Activated effector memory CD4-positive, alpha-beta T cell treated with Interleukin-2 at 50 U/mL for 16 hours (primary cell): ENCODE measurements around the gene NLGN1.
"Not testable (repeated sequence)": the region's sequence is repeated elsewhere in the genome, so short reads cannot be mapped to it uniquely, and the experiment has no call there.

Experiments
- DNase-seq: peaks from one replicate; pipeline ENCODE4 v3.0.0-alpha.2; 2020

The NLGN1 gene

GRCh38 chr3:173583496-173583895 is 186.0 kb downstream of the NLGN1 start:
- DNase-seq = no peak

- no peak for DNase-seq
Observed at GRCh38 chr3:173584093-173584837, 186.7 kb downstream of the NLGN1 start.

DNA sequence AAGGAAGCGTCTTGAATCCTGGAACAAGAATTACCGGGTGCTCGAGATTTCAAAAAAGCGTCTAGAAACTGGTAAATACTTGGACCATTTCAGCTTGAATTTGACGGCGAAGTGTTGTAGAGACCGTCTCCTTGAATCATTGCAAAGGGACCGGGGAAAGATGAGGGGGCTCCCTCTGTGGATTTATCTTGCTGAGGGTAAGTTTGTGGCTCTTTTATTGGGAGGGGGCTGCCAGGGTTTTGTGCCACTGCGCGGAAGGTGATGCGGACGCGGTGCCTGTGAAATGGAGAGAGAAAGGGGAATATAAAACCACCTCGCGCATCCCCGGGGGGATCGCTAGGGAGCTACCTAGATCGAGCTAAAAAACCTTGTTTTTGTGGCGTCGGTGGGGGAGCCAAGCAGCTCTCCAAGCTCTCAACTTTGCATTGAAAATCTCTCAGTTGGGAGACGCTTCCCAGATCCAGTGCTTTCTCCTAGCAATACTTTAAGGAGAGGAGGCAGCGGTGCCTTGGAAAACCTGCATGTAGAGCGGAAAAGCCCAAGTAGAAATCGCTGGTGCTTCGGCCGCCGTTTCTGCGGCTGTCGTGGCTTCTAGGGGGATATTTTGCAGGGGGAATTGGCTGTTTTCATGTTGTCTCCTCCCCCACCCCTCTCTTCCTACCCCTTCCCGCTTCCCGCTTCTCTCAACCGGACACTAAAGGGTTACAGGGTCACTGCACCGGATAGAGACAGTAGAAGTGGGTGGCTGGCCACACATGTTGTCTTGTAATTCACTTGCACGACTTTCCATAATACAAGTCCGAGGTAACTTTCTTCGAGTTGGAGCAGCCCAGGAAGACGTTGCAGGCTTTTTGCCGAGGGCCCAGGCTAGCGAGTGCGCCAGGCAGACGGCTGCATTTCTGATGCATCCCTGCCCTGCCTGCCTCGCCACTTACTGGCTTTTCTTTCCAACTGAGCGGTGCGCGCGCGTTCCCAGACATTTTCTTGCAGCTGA is 187.6 kb downstream of the NLGN1 start:
- no peak for DNase-seq

GRCh38 chr3:173586166-173586565 is 188.6 kb downstream of the NLGN1 start:
- no peak for DNase-seq

GRCh38 chr3:173587055-173587454 is 189.5 kb downstream of the NLGN1 start:
- DNase-seq = no peak

DNA sequence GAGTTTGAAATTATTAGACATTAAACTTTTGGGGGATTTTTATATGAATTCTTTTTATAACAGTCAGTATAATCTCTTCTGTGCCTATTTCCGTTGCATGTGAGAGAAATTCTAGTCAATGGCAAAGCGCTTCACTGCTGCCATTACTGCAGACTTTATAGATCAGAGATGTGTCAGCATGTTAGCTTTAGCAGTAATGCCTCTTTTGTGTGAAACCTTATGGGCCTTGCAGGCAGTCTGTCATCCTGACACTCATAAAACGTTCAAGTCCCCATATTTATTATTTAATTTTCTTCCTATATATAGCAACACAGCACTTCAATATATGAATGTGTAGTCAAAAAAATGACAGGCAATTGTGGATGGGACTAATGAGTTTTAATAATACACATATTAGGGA is 191.0 kb downstream of the NLGN1 start:
- DNase-seq = no peak

DNA sequence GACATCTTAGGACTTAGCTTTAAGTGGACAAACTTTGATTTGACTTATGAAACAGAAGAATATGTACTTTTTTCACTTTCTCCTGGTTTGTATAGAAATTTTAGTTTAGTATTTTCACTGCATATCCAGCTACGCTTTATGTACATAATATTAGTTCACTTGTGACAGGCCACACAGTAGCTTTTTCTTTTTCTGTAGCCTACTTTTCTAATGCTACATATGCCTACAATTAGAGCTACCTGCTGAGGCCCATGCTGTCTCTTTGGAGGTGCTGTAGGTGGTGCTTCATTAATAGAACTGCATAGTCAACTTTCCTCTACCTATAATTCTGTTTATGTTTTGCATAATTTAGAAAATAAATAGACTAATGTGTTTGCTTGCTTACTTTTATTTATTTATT is 191.6 kb downstream of the NLGN1 start:
- DNase-seq = no peak

DNA sequence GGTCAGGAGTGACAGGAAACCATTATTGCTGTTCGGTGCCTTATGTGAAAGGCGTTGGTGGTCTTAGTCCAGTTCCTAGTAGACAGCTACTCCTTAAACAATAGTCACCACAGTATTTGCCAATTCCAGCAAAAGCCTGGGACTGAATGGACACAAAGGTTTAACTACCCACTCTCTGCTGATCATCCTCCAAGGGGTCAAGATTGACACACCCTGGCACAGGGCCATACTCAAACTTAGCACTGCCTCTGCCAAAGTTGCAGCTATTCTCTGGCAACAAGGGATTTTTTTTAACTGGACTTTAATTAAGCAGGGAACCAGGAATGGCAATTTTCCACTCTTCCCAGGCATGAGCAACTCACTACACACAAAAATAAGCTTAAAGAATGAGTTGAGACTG is 193.9 kb downstream of the NLGN1 start:
- DNase-seq = no peak

DNA sequence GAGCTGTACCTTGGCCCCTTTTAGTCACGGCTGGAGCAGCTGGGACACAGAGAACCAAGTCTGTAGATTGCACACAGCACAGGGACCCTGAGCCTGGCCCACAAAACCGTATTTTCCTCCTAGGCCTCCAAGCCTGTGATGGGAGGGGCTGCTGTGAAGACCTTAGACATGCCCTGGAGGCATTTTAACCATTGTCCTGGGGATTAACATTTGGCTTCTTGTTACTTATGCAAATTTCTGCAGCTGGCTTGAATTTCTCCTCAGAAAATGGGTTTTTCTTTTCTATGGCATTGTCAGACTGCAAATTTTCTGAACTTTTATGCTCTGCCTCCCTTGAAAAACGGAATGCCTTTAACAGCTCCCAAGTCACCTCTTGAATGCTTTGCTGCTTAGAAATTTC is 197.3 kb downstream of the NLGN1 start:
- not testable (repeated sequence) for DNase-seq

DNA sequence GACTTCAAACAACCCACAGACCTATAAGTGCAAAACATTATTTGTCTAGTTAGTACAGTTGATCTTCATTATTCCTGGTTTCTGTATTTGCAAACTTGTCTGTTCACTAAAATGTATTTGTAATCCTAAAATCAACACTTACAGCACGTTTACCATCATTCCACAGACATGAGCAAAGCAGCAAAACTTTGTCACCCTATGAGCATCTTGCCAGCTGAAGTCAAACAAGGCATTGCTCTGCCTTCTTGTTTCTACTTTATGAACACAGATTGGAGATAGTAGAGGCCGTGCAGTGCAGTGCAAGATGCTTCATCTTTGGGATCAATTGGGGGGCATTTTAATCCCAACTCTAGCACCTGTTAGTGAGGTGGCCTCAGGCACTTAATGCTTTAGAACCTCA is 202.1 kb downstream of the NLGN1 start:
- no peak for DNase-seq

DNA sequence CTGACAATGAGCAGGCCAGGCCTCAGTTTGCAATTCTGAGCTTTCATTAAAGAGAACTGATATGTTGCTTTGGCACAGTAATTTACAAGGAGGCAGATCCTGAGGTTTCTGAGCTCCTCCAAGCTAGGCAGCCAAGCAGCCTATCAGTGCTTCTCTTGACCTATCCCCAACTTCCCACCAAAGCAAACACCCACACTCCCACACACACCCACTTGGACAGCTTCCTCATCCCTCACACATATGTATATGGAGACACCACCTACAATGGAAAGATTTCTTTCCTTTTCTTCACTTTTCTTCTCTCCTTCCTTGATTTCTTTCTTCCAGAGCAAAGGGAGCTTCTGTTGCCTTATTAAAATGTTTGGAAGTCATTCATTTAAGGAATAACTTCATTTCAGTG is 217.0 kb downstream of the NLGN1 start:
- DNase-seq = no peak

- no peak for DNase-seq
Observed at GRCh38 chr3:173615661-173616060, 218.1 kb downstream of the NLGN1 start.

GRCh38 chr3:173617490-173617889 is 219.9 kb downstream of the NLGN1 start:
- DNase-seq = no peak

- no peak for DNase-seq
Observed at GRCh38 chr3:173618148-173618547, 220.6 kb downstream of the NLGN1 start.

- no peak for DNase-seq
Observed at GRCh38 chr3:173618703-173619102, 221.2 kb downstream of the NLGN1 start.

- no peak for DNase-seq
Observed at GRCh38 chr3:173622166-173622565, 224.6 kb downstream of the NLGN1 start.

- DNase-seq = no peak
Observed at GRCh38 chr3:173624086-173624485, 226.5 kb downstream of the NLGN1 start.

DNA sequence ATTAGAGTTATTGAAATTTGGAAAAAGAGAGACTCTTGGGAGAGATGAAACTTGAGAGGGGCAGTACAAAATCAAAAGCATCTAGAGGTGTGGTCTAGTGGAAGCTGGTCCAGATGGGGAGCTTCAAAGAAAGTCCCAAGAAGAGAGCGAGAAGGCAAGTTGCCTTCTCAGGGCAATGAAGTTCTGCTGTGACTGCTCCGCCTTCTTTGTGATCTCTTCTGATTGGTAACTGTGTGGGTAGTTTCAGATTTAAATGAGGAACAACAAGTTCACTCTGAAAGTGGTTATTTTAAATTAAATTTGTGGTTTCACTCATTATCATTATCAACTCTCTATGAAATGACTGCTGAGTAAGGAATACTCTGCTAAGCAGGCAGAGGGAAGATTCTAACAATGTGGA is 233.3 kb downstream of the NLGN1 start:
- no peak for DNase-seq

GRCh38 chr3:173632945-173633344 is 235.4 kb downstream of the NLGN1 start:
- no peak for DNase-seq

GRCh38 chr3:173635826-173636225 is 238.3 kb downstream of the NLGN1 start:
- no peak for DNase-seq

- no peak for DNase-seq
Observed at GRCh38 chr3:173639098-173639497, 241.6 kb downstream of the NLGN1 start.

GRCh38 chr3:173641696-173642095 is 244.2 kb downstream of the NLGN1 start:
- DNase-seq = no peak

GRCh38 chr3:173644086-173645082 is 246.8 kb downstream of the NLGN1 start:
- no peak for DNase-seq
